CD8-positive, alpha-beta memory T cell (primary cell): ENCODE results near the gene SERPIND1. TPM values are rescaled to one million over a fixed set of nuclear protein-coding genes. Genes with fewer than 3 reads are reported as not detected.

ENCODE experiments used
- CTCF ChIA-PET: fragments of 350-600 bp; sonication (Branson Sonifier 250); formaldehyde crosslinking; loops from one replicate; lab custom pipeline; 2021; ENCODE audit warnings: antibody characterized with exemption; lab: Charles Lee
- POLR2A ChIA-PET: fragments of 350-600 bp; sonication (Branson Sonifier 250); formaldehyde crosslinking; loops from one replicate; lab custom pipeline; 2021; ENCODE audit warnings: antibody characterized with exemption; lab: Charles Lee
- DNase-seq, 5 donors: peaks; one replicate each; pipeline versions ENCODE4 v3.0.0 to v3.0.0-alpha.2; 2020 to 2022; ENCODE audit warnings: mixed read lengths in 1 of 5
- H3K27ac ChIP-seq: one replicate; pipeline ENCODE4 v1.7.0; 2013; ENCODE audit warnings: low read depth, mild to moderate bottlenecking, low read length, moderate library complexity
- H3K27me3 ChIP-seq: 2 replicates; pipeline ENCODE4 v1.7.0; 2013; ENCODE audit warnings: low read length, mild to moderate bottlenecking; ENCODE audit not compliant: insufficient read depth, poor library complexity, severe bottlenecking
- H3K36me3 ChIP-seq: 2 replicates; pipeline ENCODE4 v1.7.0; 2013; ENCODE audit warnings: mild to moderate bottlenecking, low read length, moderate library complexity; ENCODE audit not compliant: insufficient read depth
- H3K4me1 ChIP-seq: 2 replicates; pipeline ENCODE4 v1.7.0; 2013; ENCODE audit warnings: mild to moderate bottlenecking, low read length, moderate library complexity; ENCODE audit not compliant: insufficient read depth
- H3K4me3 ChIP-seq: 2 replicates; pipeline ENCODE4 v1.7.0; 2013; ENCODE audit warnings: mild to moderate bottlenecking, low read length
- H3K9me3 ChIP-seq: 2 replicates; pipeline ENCODE4 v1.7.0; 2013; ENCODE audit warnings: mild to moderate bottlenecking, low read length
- H3K27ac Mint-ChIP-seq, 8 donors: one replicate each; pipeline ENCODE4 v1.8.0; 2020 to 2021; ENCODE audit warnings: mixed read lengths in 8 of 8, mild to moderate bottlenecking in 6 of 8, inconsistent platforms in 3 of 8, moderate library complexity in 3 of 8
- H3K27me3 Mint-ChIP-seq, 2 donors: one replicate each; pipeline ENCODE4 v1.8.0; 2020 to 2021; ENCODE audit warnings: mixed read lengths in 2 of 2, mild to moderate bottlenecking in 1 of 2, moderate library complexity in 1 of 2
- H3K36me3 Mint-ChIP-seq, 3 donors: one replicate each; pipeline ENCODE4 v1.8.0; 2020 to 2021; ENCODE audit warnings: mixed read lengths in 3 of 3, inconsistent platforms in 1 of 3, mild to moderate bottlenecking in 1 of 3
- H3K4me1 Mint-ChIP-seq, 3 donors: one replicate each; pipeline ENCODE4 v1.8.0; 2020 to 2021; ENCODE audit warnings: mixed read lengths in 3 of 3, inconsistent platforms in 1 of 3, mild to moderate bottlenecking in 1 of 3
- H3K4me3 Mint-ChIP-seq, 7 donors: one replicate each; pipeline ENCODE4 v1.8.0; 2020 to 2021; ENCODE audit warnings: mixed read lengths in 7 of 7, mild to moderate bottlenecking in 6 of 7, moderate library complexity in 4 of 7, inconsistent platforms in 2 of 7
- H3K9me3 Mint-ChIP-seq, 5 donors: one replicate each; pipeline ENCODE4 v1.8.0; 2020 to 2022; ENCODE audit warnings: mixed read lengths in 5 of 5, mild to moderate bottlenecking in 3 of 5, moderate library complexity in 2 of 5, inconsistent platforms in 1 of 5
- polyA plus RNA-seq: library from polyadenylated mRNA; unstranded; fragments of 300-500 nt; fragmentation: Illumina TruSeq; gene quantifications from one replicate; pipeline ENCODE4 v1.2.3, GENCODE V29; 2021
- total RNA-seq, 2 experiments: library from RNA; stranded (reverse); gene quantifications; one replicate each; pipeline ENCODE4 v1.2.3, GENCODE V29; 2021

The SERPIND1 gene
- total and polyA plus RNA-seq, 3 experiments from 2014 or later = 0.32 TPM; not detected in 2

DNA sequence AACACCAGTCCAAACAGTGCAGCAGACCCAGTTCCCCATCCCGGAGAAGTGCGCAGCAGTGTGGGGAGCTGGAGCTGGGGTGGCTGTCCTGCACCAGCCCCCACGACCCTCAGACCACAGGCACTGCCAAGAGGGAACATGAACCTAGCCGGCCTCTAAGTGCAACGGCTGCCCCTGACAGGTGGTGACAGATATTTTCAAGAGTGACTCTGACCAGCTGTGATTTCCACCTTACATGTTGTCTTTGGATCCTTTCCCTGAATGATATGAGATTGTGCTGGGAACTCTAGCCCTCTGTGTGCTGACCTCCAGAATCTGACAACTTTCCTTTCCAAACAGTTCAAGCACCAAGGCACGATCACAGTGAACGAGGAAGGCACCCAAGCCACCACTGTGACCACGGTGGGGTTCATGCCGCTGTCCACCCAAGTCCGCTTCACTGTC lies 12.6 kb downstream of the SERPIND1 start:
- H3K9me3 Mint-ChIP-seq = no peaks in the 10 kb centered on the region

DNA sequence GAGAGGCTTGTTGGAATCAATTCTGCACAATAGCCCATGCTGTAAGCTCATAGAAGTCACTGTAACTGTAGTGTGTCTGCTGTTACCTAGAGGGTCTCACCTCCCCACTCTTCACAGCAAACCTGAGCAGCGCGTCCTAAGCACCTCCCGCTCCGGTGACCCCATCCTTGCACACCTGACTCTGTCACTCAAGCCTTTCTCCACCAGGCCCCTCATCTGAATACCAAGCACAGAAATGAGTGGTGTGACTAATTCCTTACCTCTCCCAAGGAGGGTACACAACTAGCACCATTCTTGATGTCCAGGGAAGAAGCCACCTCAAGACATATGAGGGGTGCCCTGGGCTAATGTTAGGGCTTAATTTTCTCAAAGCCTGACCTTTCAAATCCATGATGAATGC lies 13.3 kb downstream of the SERPIND1 start:
- H3K27ac ChIP-seq = no peak overlapping the region
- H3K4me3 Mint-ChIP-seq = no peak overlapping the region
- H3K36me3 ChIP-seq = peaks cover 26% of the 10 kb centered on the region

More for the DNA sequence above, 12.6 kb downstream of the SERPIND1 start:
- no peak overlapping the region for H3K4me3 Mint-ChIP-seq
- no peaks in the 10 kb centered on the region for H3K4me1 ChIP-seq
- POLR2A ChIA-PET = no interaction called here
- H3K36me3 Mint-ChIP-seq = peaks cover 0 to 68% (median 11%) of the 10 kb centered on the region in 3 donors
- no peak overlapping the region for H3K27ac ChIP-seq
- CTCF ChIA-PET = interaction anchor here (0.7 kb wide), 1 partner anchor 369 kb away, joined by 3 read pairs; no protein-coding TSS in a partner anchor
- no peak overlapping the region for H3K4me3 ChIP-seq
- no peak for DNase-seq
- peaks cover 0 to 6% (median 0%) of the 10 kb centered on the region in 3 donors for H3K4me1 Mint-ChIP-seq
- H3K27me3 ChIP-seq = no peaks in the 10 kb centered on the region
- H3K36me3 ChIP-seq = peaks cover 32% of the 10 kb centered on the region
- no peaks in the 10 kb centered on the region for H3K9me3 ChIP-seq
- no peaks in the 10 kb centered on the region for H3K27me3 Mint-ChIP-seq
- peak overlapping the region in 1 of 8 donors; percentile 11 for H3K27ac Mint-ChIP-seq

DNA sequence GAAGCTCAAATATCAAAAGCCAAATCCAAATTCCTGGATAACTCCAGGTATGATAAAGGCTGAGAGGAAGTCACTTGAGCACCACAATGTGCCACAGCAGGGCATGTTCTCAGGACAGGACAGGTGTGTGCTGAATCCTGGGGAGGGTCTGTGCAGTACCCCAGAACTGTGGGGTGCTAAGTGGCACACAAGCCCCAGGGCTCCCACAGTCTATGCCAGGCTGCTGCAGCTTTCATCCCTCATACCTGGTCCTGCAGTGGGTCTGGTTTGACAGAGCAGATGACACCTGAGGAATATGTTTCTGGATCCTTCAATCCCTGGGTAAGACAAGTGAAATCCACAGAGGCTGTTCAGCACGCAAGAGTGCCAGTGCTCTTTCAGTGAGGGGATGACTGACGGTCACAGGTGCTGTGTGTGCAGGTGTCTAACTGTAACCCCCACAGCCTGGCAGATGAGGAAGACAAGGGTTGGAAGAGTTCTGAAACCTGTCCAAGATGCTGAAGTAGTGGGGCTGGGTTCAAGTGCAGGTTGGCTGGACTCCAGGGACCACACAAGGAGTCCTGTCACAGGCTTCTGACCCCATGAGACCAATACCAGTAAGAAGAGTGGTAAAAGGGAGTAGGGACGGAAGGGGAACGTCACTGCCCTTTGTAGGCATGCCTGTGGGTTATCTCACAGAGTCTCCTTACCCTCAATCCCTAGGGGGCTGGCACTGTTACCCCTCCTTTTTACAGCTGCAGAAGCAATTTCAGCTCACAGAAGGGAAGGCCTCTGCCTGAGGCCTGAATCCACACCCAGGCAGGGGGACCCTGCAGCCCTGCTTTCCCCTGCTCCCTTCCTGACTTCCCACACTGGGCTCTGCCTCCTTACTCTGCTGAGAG lies 14.1 kb downstream of the SERPIND1 start:
- no peak overlapping the region for H3K4me3 Mint-ChIP-seq
- Histone ChIP-seq H3K27me3 (no peaks in the 10 kb centered on the region), H3K27ac (no peak overlapping the region), H3K36me3 (peaks cover 26% of the 10 kb centered on the region), H3K4me1 (no peaks in the 10 kb centered on the region), H3K4me3 (no peak overlapping the region), H3K9me3 (no peaks in the 10 kb centered on the region)
- peaks cover 0 to 69% (median 15%) of the 10 kb centered on the region in 3 donors for H3K36me3 Mint-ChIP-seq
- peaks cover 0 to 6% (median 3%) of the 10 kb centered on the region in 3 donors for H3K4me1 Mint-ChIP-seq
- H3K27me3 Mint-ChIP-seq = no peaks in the 10 kb centered on the region
- H3K9me3 Mint-ChIP-seq = no peaks in the 10 kb centered on the region
- no peak for DNase-seq
- peak overlapping the region in 2 of 8 donors; percentile 29 to 53 for H3K27ac Mint-ChIP-seq
- ChIA-PET CTCF (no interaction called here), POLR2A (no interaction called here)

More for the DNA sequence above, 13.3 kb downstream of the SERPIND1 start:
- no peaks in the 10 kb centered on the region for H3K27me3 ChIP-seq
- H3K36me3 Mint-ChIP-seq = peaks cover 0 to 66% (median 13%) of the 10 kb centered on the region in 3 donors
- no peaks in the 10 kb centered on the region for H3K27me3 Mint-ChIP-seq
- POLR2A ChIA-PET = no interaction called here
- DNase-seq = no peak
- H3K9me3 ChIP-seq = no peaks in the 10 kb centered on the region
- no peaks in the 10 kb centered on the region for H3K9me3 Mint-ChIP-seq
- CTCF ChIA-PET = no interaction called here
- no peak overlapping the region for H3K4me3 ChIP-seq
- H3K4me1 Mint-ChIP-seq = peaks cover 0 to 6% (median under 1%) of the 10 kb centered on the region in 3 donors
- H3K4me1 ChIP-seq = no peaks in the 10 kb centered on the region
- peak overlapping the region in 1 of 8 donors; percentile 11 for H3K27ac Mint-ChIP-seq

DNA sequence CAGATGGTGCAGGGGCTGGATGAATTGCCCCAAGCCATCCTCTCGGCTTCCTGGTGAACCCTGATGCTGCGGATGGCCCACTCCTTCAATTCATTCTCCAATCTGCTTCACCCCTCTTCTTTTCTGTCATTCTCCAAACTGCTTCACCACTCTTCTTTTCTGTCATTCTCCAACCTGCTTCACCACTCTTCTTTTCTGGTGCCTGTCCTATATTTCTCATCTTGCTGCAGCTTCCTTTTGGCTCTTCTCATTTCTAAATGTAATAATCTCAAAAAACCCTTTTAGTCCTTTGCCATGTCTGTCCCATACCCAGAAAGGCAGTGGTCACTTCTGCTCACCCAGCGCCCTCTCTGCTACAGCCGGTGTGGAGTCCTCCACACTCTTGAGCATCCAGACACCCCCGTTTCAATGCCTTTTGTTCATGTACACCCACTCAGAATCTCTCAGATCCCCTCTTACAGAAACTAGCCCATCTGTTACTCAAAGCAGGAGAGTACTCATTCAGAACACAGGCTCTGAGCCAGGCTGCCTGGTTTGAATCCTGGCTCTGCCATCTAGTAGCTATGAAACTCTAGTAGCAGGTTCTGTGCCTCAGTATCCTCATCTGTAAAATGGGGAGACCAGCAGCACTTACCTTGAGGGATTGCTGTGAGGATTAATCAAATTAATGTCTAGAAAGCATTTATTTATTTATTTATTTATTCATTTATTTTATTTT lies 14.9 kb downstream of the SERPIND1 start:
- Mint-ChIP-seq H3K27me3 (no peaks in the 10 kb centered on the region), H3K4me1 (peaks cover 0 to 6% (median 3%) of the 10 kb centered on the region in 3 donors), H3K9me3 (no peaks in the 10 kb centered on the region), H3K27ac (peak overlapping the region in 5 of 8 donors; percentile 14 to 90 (median 70)), H3K4me3 (no peak overlapping the region), H3K36me3 (peaks cover 0 to 72% (median 15%) of the 10 kb centered on the region in 3 donors)
- Histone ChIP-seq H3K4me1 (no peaks in the 10 kb centered on the region), H3K36me3 (peaks cover 26% of the 10 kb centered on the region), H3K4me3 (no peak overlapping the region), H3K27ac (no peak overlapping the region), H3K9me3 (no peaks in the 10 kb centered on the region), H3K27me3 (no peaks in the 10 kb centered on the region)
- CTCF ChIA-PET = no interaction called here
- POLR2A ChIA-PET = no interaction called here
- no peak for DNase-seq

DNA sequence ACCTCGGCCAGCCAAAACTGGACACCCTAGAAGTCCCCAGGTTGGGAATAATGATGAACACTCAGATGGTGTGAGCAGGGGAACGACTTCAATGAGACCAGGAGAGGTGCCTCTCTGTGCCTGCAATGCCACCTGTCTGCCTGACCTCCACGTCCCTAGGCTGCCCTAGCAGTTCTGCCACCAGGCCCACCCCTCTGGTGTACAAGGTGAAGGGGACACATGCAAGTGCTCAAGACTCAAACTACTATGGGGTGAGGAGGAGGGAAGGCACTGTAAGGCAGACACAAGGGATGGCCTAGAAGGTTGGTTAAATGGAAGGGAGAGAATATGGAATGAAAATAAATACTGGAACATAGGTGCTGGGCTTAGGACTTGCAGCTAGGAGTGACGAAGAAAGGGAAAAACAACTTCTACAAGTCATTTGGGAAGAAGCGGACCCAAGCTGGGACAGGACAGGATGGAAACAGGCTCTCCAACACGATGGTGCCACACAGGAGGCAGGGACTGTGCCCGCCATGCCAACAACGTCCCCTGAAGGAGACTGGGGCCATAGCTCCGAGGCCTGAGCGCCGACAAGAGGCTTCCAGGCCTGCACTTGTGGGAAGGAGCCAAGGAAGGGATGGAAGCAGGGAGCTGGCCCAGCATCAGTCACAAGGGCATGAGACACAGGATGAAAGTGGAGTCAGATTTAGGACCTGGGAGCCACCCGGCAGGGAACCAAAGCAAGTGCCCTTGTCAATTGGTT lies 18.5 kb downstream of the SERPIND1 start:
- Mint-ChIP-seq H3K9me3 (no peaks in the 10 kb centered on the region), H3K27ac (peak overlapping the region in 2 of 8 donors; percentile 55 to 70), H3K4me3 (no peak overlapping the region), H3K4me1 (peaks cover 0 to 3% (median 0%) of the 10 kb centered on the region in 3 donors), H3K36me3 (peaks cover 0 to 89% (median 22%) of the 10 kb centered on the region in 3 donors), H3K27me3 (no peaks in the 10 kb centered on the region)
- H3K4me1 ChIP-seq = no peaks in the 10 kb centered on the region
- ChIA-PET POLR2A (no interaction called here), CTCF (no interaction called here)
- no peak overlapping the region for H3K4me3 ChIP-seq
- no peak overlapping the region for H3K27ac ChIP-seq
- H3K27me3 ChIP-seq = no peaks in the 10 kb centered on the region
- H3K9me3 ChIP-seq = no peaks in the 10 kb centered on the region
- no peak for DNase-seq
- H3K36me3 ChIP-seq = peaks cover 45% of the 10 kb centered on the region

DNA sequence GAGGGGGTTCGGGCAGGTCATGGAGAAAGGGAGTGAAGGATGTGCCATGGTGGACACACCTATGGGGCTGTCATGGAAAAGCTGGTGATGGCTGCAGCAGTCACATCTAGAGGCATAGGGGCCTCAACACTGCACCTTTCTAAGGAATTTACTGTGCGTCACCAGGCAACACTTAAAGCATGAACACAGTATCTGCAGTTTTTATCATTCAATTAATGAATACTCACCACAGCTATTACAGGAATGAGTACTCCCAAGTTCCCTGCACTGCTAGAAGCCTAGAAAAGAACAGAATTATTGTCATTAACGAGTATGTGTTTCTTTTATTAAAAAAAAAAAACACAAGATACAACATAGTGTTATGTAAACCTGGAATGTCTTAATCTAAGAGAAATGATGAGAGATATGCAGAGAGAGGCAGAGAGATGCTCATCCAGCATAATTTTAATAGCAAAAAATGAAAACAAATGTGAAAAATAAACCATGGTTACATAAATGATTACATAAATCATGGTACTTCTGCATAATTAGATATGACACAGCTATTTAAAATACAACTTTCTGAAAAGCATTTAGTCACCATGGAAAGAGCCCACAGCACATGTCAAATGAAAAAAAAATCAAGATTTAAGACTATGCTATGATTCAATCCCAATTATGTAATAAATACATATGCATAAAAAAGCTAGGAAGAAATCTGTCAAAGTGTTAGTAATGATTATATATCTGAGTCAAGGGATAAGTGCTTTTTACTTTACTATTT lies 19.2 kb downstream of the SERPIND1 start:
- no peaks in the 10 kb centered on the region for H3K27me3 Mint-ChIP-seq
- H3K4me1 Mint-ChIP-seq = peaks cover 0 to 3% (median 0%) of the 10 kb centered on the region in 3 donors
- H3K9me3 Mint-ChIP-seq = no peaks in the 10 kb centered on the region
- Histone ChIP-seq H3K4me1 (no peaks in the 10 kb centered on the region), H3K36me3 (peaks cover 45% of the 10 kb centered on the region), H3K27ac (no peak overlapping the region), H3K9me3 (no peaks in the 10 kb centered on the region), H3K4me3 (no peak overlapping the region), H3K27me3 (no peaks in the 10 kb centered on the region)
- POLR2A ChIA-PET = interaction anchor here (0.5 kb wide), 1 partner anchor 471 kb away, joined by 4 read pairs; no protein-coding TSS in a partner anchor
- peaks cover 0 to 89% (median 22%) of the 10 kb centered on the region in 3 donors for H3K36me3 Mint-ChIP-seq
- CTCF ChIA-PET = interaction anchor here (1.6 to 4.0 kb wide), 2 partner anchors 9 to 10 kb away, joined by 3 to 18 read pairs; no protein-coding TSS in a partner anchor
- no peak for DNase-seq
- H3K27ac Mint-ChIP-seq = peak overlapping the region in 1 of 8 donors; percentile 38
- no peak overlapping the region for H3K4me3 Mint-ChIP-seq
